Stimulated activated CD4-positive, alpha-beta T cell treated with anti-CD3 and anti-CD28 coated beads, Interleukin-12 subunit alpha, Interleukin-12 subunit beta, amount 100 ng/mL, for 48 hours (primary cell): ENCODE data around the gene SLC47A2.
"Not testable (repeated sequence)": the region's sequence is repeated elsewhere in the genome, so short reads cannot be mapped to it uniquely, and the experiment has no call there.

Experiments
- DNase-seq, 3 donors: peaks; one replicate each; pipeline ENCODE4 v3.0.0-alpha.2; 2020; ENCODE audit warnings: low read depth in 2 of 3, low spot score in 1 of 3

Gene SLC47A2

DNA sequence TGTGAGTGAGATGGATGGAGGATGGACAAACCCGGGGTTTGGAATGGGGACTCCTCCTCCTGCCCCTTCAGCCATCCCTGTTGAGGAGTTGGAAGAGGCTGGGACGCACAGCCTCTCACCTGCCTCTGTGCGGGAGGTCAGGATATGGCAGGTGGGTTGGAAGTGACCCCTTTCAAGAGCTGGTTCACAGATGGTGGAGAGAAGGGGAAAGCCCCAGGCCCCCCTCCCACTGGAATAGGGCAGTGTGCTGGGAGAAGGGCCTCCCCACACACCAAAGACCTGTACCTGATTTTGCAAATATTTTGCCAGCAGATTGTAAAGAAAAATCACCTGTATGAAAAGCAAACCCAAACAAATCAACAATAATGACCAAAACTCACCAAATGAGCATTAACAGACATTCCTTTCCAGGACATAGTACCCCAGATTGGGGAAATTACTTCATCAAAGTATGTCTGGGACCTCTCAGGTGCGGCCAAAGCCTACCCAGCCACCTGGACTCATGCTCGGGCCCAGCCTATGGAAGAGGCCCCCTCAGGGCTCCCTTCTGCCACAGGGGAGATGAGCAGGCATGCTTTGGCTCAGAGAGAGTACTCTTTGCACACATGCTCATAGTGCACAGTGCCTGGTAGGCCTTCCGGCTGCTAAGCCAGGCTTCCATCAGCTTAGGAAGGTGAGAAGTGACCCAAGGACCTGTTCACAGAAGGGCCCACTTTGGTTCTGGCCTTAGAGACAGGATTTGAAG, 7.8 kb downstream of the SLC47A2 start:
- DNase-seq: no peak

GRCh38 chr17:19707728-19708221, 8.6 kb downstream of the SLC47A2 start:
- DNase-seq: no peak

DNA sequence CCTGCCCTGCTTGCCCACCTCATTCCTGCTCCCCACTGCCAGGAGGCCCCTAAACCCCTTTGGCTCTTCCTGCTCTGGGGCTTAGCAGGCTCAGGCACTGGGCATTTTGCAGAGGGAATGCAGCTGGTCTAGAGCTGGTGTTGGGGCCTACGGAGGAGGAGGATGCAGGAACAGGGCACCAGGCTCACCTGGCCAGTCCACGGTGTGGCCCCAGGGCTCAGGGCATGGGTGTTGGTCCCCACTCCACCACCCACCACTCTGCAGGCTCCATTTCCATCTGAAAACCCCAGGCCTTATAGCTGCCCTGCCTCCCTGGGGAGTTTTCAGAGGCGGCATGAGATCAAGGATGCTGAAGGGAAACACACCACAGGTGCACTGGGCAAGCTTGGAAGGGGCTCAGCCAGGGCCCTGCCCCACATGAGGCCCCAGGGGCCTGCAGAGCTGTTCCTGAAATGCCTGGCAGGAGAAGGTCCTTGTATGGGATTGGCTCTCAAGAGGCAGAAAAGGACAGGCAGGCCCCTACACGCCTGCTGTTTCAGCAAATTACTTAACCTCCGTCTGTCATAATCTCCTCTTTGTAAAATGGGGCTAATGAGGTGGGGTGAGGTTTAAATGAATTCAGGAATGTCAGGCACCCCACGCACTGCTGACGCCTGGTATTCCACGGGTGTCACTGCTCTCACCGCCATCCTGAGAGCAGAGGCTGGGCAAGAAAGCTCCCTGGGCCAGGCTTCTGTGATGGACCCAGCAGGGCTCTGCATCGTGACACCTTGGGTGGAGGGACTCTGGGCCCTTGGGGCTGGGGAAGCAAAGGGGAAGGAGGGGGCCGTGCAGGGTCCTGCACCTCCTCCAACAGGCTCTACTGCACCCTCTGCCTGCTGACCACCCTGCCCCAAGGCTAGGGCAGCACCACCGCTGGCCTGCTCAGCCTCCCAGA, 9.3 kb downstream of the SLC47A2 start:
- no peak for DNase-seq

GRCh38 chr17:19705771-19706770, 10.3 kb downstream of the SLC47A2 start:
- no peak for DNase-seq

DNA sequence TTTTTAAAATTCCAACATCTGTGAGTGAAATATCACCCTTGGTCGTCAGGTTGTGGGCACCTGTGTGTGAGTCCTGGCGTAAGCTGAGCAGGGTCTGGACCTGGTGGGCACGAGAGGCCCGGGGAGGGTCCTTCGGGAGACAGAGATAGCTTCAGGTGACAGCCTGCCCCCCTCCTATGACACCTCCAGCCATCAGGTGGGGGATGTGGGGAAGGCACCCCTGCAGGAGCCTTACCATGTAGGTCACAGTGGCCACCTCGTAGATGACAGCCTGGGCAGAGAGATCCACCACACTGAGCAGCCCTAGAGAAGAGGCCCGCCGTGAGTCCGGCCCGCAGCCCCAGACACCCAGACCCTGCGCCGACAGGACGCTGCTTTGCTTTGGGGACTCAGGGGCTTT, 11.2 kb downstream of the SLC47A2 start:
- no peak for DNase-seq

GRCh38 chr17:19703828-19704613, 12.4 kb downstream of the SLC47A2 start:
- DNase-seq: no peak

DNA sequence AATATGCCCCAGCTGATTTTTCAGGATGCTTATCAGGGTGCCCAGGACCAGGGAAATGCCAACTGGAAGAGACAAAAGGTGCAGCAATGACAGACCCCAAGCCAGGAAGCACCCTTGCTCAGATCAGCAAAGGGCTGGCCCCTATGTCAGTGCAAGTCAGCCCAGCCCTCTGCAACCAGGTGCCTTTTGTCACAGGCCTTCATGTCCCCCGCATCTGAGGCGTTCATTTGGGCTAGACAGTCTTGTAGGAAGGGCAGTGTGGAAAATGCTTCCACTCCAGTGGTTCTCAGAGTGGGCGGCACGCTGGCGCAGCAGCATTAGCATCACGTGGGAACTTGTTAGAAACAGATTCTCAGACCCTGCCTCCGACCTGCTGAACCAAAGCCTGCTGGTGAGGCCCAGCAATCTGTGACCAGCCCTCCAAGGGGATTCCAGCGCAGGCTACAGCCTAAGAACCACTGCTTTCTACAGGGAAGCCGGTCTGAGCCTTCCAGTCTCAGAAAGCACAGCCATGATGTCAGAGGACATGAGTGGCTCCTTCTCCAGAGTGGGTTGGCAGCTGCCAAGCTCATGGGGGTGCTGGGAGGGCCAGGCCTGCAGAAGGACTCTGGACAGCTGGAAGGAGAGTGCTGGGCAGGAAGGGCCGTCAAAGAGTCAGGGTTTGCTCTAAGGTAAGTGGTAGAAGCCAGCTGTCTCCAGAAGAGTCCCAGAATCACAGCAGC, 13.1 kb downstream of the SLC47A2 start:
- DNase-seq: no peak

DNA sequence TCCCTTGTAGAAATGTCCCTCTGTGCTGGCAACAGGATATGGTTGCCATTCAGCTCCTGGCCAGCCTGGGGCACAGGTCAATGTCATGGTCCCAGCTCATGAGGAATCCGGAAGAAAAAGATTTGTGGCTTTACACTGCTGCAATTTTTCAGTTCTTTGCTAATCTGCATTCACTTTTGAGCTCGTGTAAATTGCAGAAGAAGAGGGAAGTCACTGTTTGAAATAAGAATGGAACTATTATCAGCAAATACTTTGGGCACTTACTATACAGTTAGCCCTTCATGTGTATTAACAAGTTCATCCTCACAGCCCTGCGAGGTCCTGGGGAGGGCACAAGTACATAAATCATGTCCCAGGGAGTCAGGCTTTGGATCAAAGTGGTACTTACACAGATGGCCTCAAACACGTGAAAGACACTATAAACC, 14.2 kb downstream of the SLC47A2 start:
- DNase-seq: no peak

DNA sequence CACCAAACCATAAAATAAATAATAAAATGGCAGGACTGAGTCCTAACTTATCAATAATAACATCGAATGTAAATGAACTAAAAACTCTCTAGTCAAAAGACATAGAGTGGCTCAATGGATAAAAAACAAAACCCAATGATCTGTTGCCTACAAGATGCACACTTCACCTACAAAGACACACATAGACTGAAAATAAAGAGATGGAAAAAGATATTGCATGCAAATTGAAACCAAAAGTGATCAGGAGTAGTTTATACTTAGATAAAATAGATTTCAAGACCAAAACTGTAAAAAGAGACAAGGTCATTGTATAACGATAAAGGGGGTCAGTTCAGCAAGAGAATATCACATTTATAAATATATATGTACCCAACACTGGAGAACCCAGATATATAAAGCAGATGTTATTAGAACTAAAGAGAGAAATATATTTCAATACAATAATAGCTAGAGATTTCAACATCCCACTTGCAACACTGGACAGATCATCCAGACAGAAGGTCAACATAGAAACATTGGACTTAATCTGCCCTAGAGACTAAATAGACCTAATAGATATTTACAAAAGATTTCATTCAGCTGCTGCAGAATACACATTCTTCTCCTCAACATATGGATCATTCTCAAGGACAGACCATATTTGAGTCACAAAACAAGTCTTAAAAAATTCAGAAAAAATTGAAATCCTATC, 29.8 kb downstream of the SLC47A2 start:
- DNase-seq: no peak

DNA sequence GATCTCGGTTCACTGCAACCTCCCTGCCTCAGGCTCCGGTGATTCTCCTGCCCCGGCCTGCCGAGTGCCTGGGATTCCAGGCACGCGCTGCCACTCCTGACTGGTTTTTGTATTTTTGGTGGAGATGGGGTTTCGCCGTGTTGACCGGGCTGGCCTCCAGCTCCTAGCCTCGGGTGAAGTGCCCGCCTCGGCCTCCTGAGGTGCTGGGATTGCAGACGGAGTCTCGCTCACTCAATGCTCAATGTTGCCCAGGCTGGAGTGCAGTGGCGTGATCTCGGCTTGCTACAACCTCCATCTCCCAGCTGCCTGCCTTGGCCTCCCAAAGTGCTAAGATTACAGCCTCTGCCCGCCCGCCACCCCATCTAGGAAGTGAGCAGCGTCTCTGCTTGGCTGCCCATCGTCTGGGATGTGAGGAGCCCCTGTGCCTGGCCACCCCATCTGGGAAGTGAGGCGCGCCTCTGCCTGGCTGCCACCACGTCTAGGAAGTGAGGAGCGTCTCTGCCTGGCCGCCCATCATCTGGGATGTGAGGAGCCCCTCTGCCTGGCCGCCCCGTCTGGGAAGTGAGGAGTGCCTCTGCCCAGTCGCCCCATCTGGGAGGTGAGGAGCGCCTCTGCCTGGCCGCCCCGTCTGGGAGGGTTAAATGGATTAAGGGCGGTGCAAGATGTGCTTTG, 31.3 kb downstream of the SLC47A2 start:
- DNase-seq: not testable (repeated sequence)

GRCh38 chr17:19683117-19683516, 33.3 kb downstream of the SLC47A2 start:
- no peak for DNase-seq

GRCh38 chr17:19678581-19679453, 37.6 kb downstream of the SLC47A2 start:
- DNase-seq: no peak

- DNase-seq: no peak
These were observed 38.5 kb downstream of the SLC47A2 start for GRCh38 chr17:19677736-19678379.

- DNase-seq: no peak
These were observed 39.5 kb downstream of the SLC47A2 start for GRCh38 chr17:19676896-19677295.

DNA sequence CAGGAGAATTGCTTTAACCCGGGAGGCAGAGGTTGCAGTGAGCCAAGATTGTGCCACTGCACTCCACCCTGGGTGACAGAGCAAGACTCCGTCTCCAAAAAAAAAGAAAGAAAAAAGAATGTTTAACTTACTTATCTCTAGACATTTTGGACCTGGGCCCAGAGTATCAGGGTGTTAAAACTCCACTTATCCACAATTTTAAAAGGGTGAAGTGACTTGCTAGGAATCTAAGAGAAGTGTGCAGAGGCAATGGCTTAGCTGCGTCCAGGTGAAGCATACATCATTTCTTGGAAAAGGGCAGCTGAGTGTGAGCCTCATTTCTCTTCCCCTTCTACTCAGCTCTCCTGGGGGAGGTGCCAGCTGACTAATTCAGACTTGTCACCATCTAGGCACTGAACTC, 42.8 kb downstream of the SLC47A2 start:
- DNase-seq: no peak

- no peak for DNase-seq
These were observed 44.2 kb downstream of the SLC47A2 start for GRCh38 chr17:19672009-19672750.
